Esophagus muscularis mucosa (tissue), 4 donors: ENCODE results near the gene UGT2B28.
"Not testable (repeated sequence)": the region's sequence is repeated elsewhere in the genome, so short reads cannot be mapped to it uniquely, and the experiment has no call there.

Experiments used
- CTCF ChIP-seq, 3 experiments: fragments of 200-600 bp in 2 of 3; fragments of 450-650 bp in 1 of 3; sonication (generic) in 2 of 3; IDR thresholded peaks; one replicate each; pipeline ENCODE4 v1.5.1; 2017 to 2019; ENCODE audit warnings: antibody characterized with exemption in 3 of 3, mild to moderate bottlenecking in 2 of 3, moderate library complexity in 1 of 3
- EP300 ChIP-seq: sonication (generic); formaldehyde crosslinking; IDR thresholded peaks from one replicate; pipeline ENCODE4 v1.6.1; 2017; ENCODE audit warnings: antibody characterized with exemption
- POLR2A ChIP-seq: fragments of 450-650 bp; IDR thresholded peaks from one replicate; pipeline ENCODE4 v1.6.1; 2017; ENCODE audit warnings: antibody characterized with exemption, moderate library complexity, mild to moderate bottlenecking, low read depth
- POLR2AphosphoS5 ChIP-seq, 2 donors: sonication (generic); formaldehyde crosslinking; IDR thresholded peaks; one replicate each; pipeline ENCODE4 v1.6.1; 2017; ENCODE audit warnings: antibody characterized with exemption in 2 of 2

DNA sequence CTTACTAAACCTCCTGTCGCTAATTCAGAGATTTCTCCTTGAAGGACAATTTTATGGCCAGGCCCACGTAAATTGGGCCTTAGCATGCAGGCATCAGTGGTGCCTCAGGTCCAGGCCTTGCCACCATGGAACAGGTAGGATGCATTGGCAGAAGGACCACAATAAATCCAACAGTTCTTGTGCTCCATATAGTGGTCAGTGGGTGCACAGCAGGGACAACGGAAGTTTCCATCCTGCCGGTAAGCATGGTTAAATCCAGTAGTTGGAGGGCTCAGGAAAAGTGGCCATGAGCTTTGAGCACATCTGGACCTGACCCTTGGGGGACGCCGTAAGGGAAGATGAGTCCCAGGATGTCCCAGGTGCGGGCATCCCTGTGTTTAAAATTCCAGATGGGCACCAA lies 11.7 kb upstream of the UGT2B28 start:
- not testable (repeated sequence) for TF ChIP-seq CTCF (IDR thresholded peaks at IDR 0.05); POLR2AphosphoS5 (IDR thresholded peaks at IDR 0.05); POLR2A; EP300
